Transverse colon (tissue), 4 donors: Measurements from ENCODE around the gene TMC5. TPM values are rescaled to one million over a fixed set of nuclear protein-coding genes. Genes with fewer than 3 reads are reported as not detected.
"Not testable (repeated sequence)": the region's sequence is repeated elsewhere in the genome, so short reads cannot be mapped to it uniquely, and the experiment has no call there.

Experiments used
- DNase-seq: peaks from one replicate; pipeline ENCODE4 v3.0.0-alpha.2; 2019
- H3K27ac ChIP-seq, 4 donors: fragments of 200-600 bp; sonication (generic); 2 replicates each; pipeline ENCODE4 v1.5.1; 2016 to 2018; ENCODE audit warnings: inconsistent platforms in 4 of 4
- H3K27me3 ChIP-seq: fragments of 200-600 bp; sonication (generic); 2 replicates; pipeline ENCODE4 v1.5.1; 2017; ENCODE audit warnings: inconsistent platforms
- H3K36me3 ChIP-seq, 4 donors: fragments of 200-600 bp; sonication (generic); 2 replicates each; pipeline ENCODE4 v1.5.1; 2017 to 2019; ENCODE audit warnings: inconsistent platforms in 4 of 4
- H3K4me1 ChIP-seq, 4 donors: fragments of 200-600 bp; sonication (generic); 2 replicates each; pipeline ENCODE4 v1.5.1; 2017 to 2020; ENCODE audit warnings: inconsistent platforms in 4 of 4
- H3K4me3 ChIP-seq, 4 donors: fragments of 200-600 bp; sonication (generic); 1 replicate in 1 of 4; 2 replicates in 3 of 4; pipeline versions ENCODE4 v1.5.1 to v1.6.1; 2017 to 2019; ENCODE audit warnings: inconsistent platforms in 4 of 4
- H3K9me3 ChIP-seq, 2 donors: fragments of 200-600 bp; sonication (generic); 2 replicates each; pipeline ENCODE4 v1.5.1; 2017 to 2019; ENCODE audit warnings: inconsistent platforms in 2 of 2
- CTCF ChIP-seq, 5 experiments: fragments of 200-600 bp in 3 of 5; fragments of 450-650 bp in 2 of 5; sonication (generic) in 3 of 5; IDR thresholded peaks; 1 replicate in 2 of 5; 2 replicates in 3 of 5; pipeline ENCODE4 v1.5.1; 2016 to 2017; ENCODE audit warnings: antibody characterized with exemption in 5 of 5, inconsistent platforms in 3 of 5, mild to moderate bottlenecking in 2 of 5, moderate library complexity in 1 of 5
- EP300 ChIP-seq: sonication (generic); formaldehyde crosslinking; IDR thresholded peaks from one replicate; pipeline ENCODE4 v1.6.1; 2017; ENCODE audit warnings: antibody characterized with exemption, low read depth
- POLR2A ChIP-seq: fragments of 450-650 bp; IDR thresholded peaks from one replicate; pipeline ENCODE4 v1.6.1; 2016; ENCODE audit warnings: antibody characterized with exemption, mild to moderate bottlenecking, moderate library complexity
- POLR2AphosphoS5 ChIP-seq, 3 donors: sonication (generic); formaldehyde crosslinking; IDR thresholded peaks; one replicate each; pipeline ENCODE4 v1.6.1; 2016; ENCODE audit warnings: antibody characterized with exemption in 3 of 3
- WGBS, 2 donors: methylation state at CpG; one replicate each; pipeline ENCODE4 v1.1.5; 2018; ENCODE audit warnings: low coverage in 1 of 2; 5-methylcytosine and 5-hydroxymethylcytosine counted together
- in situ Hi-C, 4 donors: fragments of 200-750 bp; cut with MboI; loops; one replicate each; pipeline versions ENCODE4 v1.15.0 to v1.15.1; 2017; ENCODE audit warnings: low sequenced_read_pairs in 3 of 4, low pct_ligation_motif_present in 1 of 4, low pct_unique_long_range_greater_than_20kb in 1 of 4
- intact Hi-C: fragments of 100-400 bp; cut with DNase I; formaldehyde crosslinking; loops from one replicate; pipeline ENCODE4 v1.15.1; 2023; ENCODE audit warnings: low total_unique reads
- total RNA-seq, 4 donors: library from RNA; depleted of rRNA; stranded (reverse); fragments of >200 nt; gene quantifications; one replicate each; pipeline ENCODE4 v1.1.0, GENCODE V29; 2016

The TMC5 gene
- total RNA-seq, 4 donors from 2014 or later = 14.5 to 94.6 (median 82.4) TPM

- peaks cover 0 to 40% (median 27%) of the 10 kb centered on the region in 4 donors for H3K4me1 ChIP-seq
- H3K4me3 ChIP-seq = peak overlapping the region; percentile 45 to 76 (median 54)
- peak in 2 of 3 donors; percentile 29 to 58 for TF ChIP-seq POLR2AphosphoS5 (IDR thresholded peaks at IDR 0.05)
- TF ChIP-seq POLR2A = peak; percentile 56
- peak in 4 of 5 experiments; percentile 41 to 77 (median 42) for TF ChIP-seq CTCF (IDR thresholded peaks at IDR 0.05)
- TF ChIP-seq EP300 = no peak
- H3K27me3 ChIP-seq = peaks cover 36% of the 10 kb centered on the region
- WGBS, 2 donors = 5 to 17% methylated on average over 1 to 46 of the region's 58 CpGs
- in situ Hi-C loops = no loop called here
- peak; percentile 77 for DNase-seq
- peak overlapping the region; percentile 79 to 94 (median 87) for H3K27ac ChIP-seq
- H3K9me3 ChIP-seq = peaks cover 0 to 8% of the 10 kb centered on the region in 2 donors
- intact Hi-C loops = no loop called here
- no peaks in the 10 kb centered on the region for H3K36me3 ChIP-seq
Observed at GRCh38 chr16:19410435-19411171, 7.1 kb upstream of the TMC5 start.

- Histone ChIP-seq H3K4me3 (peak overlapping the region; percentile 45 to 76 (median 54)), H3K36me3 (no peaks in the 10 kb centered on the region), H3K4me1 (peaks cover 0 to 44% (median 30%) of the 10 kb centered on the region in 4 donors), H3K27ac (peak overlapping the region; percentile 79 to 94 (median 87)), H3K27me3 (peaks cover 36% of the 10 kb centered on the region), H3K9me3 (peaks cover 0 to 8% of the 10 kb centered on the region in 2 donors)
- no peak for TF ChIP-seq CTCF (IDR thresholded peaks at IDR 0.05)
- 50 to 52% methylated on average over 1 to 3 of the region's 3 CpGs for WGBS, 2 donors
- intact Hi-C loops (no loop called here), in situ Hi-C loops (no loop called here)
- no peak for DNase-seq
Observed at GRCh38 chr16:19411298-19411697, 6.4 kb upstream of the TMC5 start.

GRCh38 chr16:19412055-19412454 is 5.6 kb upstream of the TMC5 start:
- Histone ChIP-seq H3K27ac (peak overlapping the region in 3 of 4 donors; percentile 87 to 94 (median 87)), H3K27me3 (peaks cover 36% of the 10 kb centered on the region), H3K4me3 (peak overlapping the region in 2 of 4 donors; percentile 45 to 76), H3K4me1 (peaks cover 0 to 44% (median 31%) of the 10 kb centered on the region in 4 donors)
- 90 to 96% methylated on average over 6 to 7 of the region's 7 CpGs for WGBS, 2 donors
- H3K9me3 ChIP-seq, DNase-seq, in situ Hi-C loops, intact Hi-C loops, H3K36me3 ChIP-seq: not testable (repeated sequence)

- intact Hi-C loops (no loop called here), in situ Hi-C loops (no loop called here)
- no peaks in the 10 kb centered on the region for H3K36me3 ChIP-seq
- H3K27me3 ChIP-seq = peaks cover 22% of the 10 kb centered on the region
- H3K9me3 ChIP-seq = no peaks in the 10 kb centered on the region
- DNase-seq = peak; percentile 60
- peaks cover 0 to 42% (median 32%) of the 10 kb centered on the region in 4 donors for H3K4me1 ChIP-seq
- TF ChIP-seq POLR2AphosphoS5 (IDR thresholded peaks at IDR 0.05) (no peak), EP300 (no peak), CTCF (IDR thresholded peaks at IDR 0.05) (no peak), POLR2A (no peak)
- peak overlapping the region; percentile 65 to 94 (median 72) for H3K27ac ChIP-seq
- no peak overlapping the region for H3K4me3 ChIP-seq
- 53% methylated on average over 5 of the region's 5 CpGs; no CpG with 5 or more reads in 1 of the 2 donors for WGBS, 2 donors
Observed at GRCh38 chr16:19415461-19415860, 2.2 kb upstream of the TMC5 start.
